Renal pelvis (tissue), 4 donors: ENCODE data around the gene ABCA2. TPM values are rescaled to one million over a fixed set of nuclear protein-coding genes. Genes with fewer than 3 reads are reported as not detected.

Experiments
- DNase-seq: peaks from one replicate; pipeline ENCODE4 v3.0.0-alpha.2; 2013
- polyA plus RNA-seq, 3 donors: library from polyadenylated mRNA; unstranded; fragments of 120-200 nt; gene quantifications; one replicate each; pipeline ENCODE4 v1.2.1, GENCODE V29; 2013; ENCODE audit not compliant: insufficient read length in 3 of 3

The ABCA2 gene
- polyA plus RNA-seq, 3 donors, result 56.6 to 68.7 (median 63.6) TPM

- DNase-seq, result no peak
Observed at GRCh38 chr9:136982232-136983051, 45.6 kb downstream of the ABCA2 start, which contains the start of gene LCNL1. LCNL1 (plus strand) TSS chr9:136982993; CDS start chr9:136983587, 594 bp downstream.

GRCh38 chr9:136981588-136982231 is 46.3 kb downstream of the ABCA2 start:
- DNase-seq, result no peak

GRCh38 chr9:136980669-136981478 is 47.2 kb downstream of the ABCA2 start:
- no peak for DNase-seq

GRCh38 chr9:136979769-136980587 is 48.1 kb downstream of the ABCA2 start:
- DNase-seq, result no peak

GRCh38 chr9:136978865-136979544 is 49.0 kb downstream of the ABCA2 start:
- DNase-seq, result no peak

- DNase-seq, result peak; percentile 51
Observed at GRCh38 chr9:136978073-136978864, 49.8 kb downstream of the ABCA2 start.

GRCh38 chr9:136977649-136978072 is 50.4 kb downstream of the ABCA2 start:
- DNase-seq, result no peak

- DNase-seq, result no peak
Observed at GRCh38 chr9:136977223-136977622, 50.8 kb downstream of the ABCA2 start, which contains the start of gene PTGDS. PTGDS (plus strand) TSS chr9:136977504; CDS start chr9:136977579, 75 bp downstream.

GRCh38 chr9:136975644-136976043 is 52.4 kb downstream of the ABCA2 start:
- no peak for DNase-seq

GRCh38 chr9:136974817-136975535 is 53.1 kb downstream of the ABCA2 start:
- DNase-seq, result no peak

GRCh38 chr9:136973618-136974617 is 54.1 kb downstream of the ABCA2 start:
- DNase-seq, result no peak

- no peak for DNase-seq
Observed at GRCh38 chr9:136972743-136973142, 55.3 kb downstream of the ABCA2 start.

GRCh38 chr9:136972335-136972734 is 55.7 kb downstream of the ABCA2 start:
- no peak for DNase-seq

GRCh38 chr9:136971746-136972145 is 56.3 kb downstream of the ABCA2 start:
- no peak for DNase-seq

- no peak for DNase-seq
Observed at GRCh38 chr9:136970361-136970760, 57.7 kb downstream of the ABCA2 start.

- no peak for DNase-seq
Observed at GRCh38 chr9:136969774-136970173, 58.3 kb downstream of the ABCA2 start.

- no peak for DNase-seq
Observed at GRCh38 chr9:136969150-136969549, 58.9 kb downstream of the ABCA2 start.
